LoVo (cell line): ENCODE data around the gene GLRB.
A peak's percentile ranks its signal among the peaks of the same experiment; 100 is the strongest.
"Not testable (repeated sequence)": the region's sequence is repeated elsewhere in the genome, so short reads cannot be mapped to it uniquely, and the experiment has no call there.

ENCODE experiments used
- DNase-seq: peaks from one replicate; pipeline ENCODE4 v3.0.0-alpha.2; 2016; ENCODE audit warnings: low spot score

The GLRB gene

DNA sequence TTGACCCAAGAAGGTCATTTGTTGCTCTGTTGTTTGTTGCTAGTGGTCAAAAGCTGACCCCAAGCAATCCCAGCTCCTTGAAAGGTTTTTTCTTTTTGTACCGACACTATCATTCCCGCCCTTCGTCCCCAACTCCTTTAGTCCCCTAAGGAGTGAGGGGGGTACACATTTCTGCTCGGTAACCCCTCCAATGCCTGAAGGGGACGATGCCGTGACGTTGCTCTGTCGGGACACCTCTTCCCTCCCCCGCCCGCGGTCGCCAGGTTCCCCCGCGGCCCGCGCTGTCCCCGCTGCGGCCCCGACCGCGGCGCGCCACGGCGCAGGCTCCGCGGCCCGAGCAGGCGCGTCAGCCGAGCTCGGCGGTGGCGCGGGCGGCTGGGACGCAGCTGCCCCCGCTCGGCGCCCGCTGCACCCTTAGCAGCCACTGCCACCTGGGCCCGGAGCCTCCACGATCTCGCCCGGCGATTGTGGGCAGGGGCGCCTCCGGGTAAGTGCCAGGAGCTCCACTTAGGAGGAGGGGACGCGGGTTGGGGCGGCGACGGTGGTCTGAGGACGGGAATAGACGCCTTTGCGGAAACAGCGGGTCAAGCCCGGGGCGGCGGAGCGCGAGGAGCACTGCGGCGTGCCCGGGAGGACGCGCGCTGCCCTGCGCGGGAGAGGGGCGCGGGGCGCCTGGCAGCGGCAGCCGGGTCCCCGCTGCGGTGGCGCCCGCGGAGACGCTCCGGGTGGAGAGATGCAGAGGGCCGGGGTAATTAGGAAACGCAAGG lies at the start of gene GLRB:
GLRB (plus strand) TSS at position 340 of the 767 bp plus-strand sequence. CDS start 1,875 bp downstream, outside the sequence.
- DNase-seq = no peak

DNA sequence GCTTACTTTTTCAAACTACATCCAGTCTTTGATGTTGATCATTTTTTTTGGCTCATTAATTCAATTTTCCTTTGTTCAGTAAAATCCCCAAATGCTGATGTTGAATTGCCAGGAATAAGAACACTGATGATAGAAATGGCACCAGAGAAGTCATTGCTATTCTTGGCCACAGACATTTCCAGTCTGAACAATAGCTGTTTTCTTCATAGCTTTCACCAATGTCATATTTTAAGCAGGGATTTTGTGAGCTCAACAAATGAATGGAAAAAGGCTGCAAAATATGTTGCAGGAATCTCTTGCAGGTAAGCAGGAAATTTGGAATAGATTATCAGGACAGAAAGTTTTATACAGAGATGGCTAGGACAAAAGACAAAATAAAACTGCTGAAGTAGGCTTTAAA lies 40.5 kb upstream of the GLRB start:
- no peak for DNase-seq

DNA sequence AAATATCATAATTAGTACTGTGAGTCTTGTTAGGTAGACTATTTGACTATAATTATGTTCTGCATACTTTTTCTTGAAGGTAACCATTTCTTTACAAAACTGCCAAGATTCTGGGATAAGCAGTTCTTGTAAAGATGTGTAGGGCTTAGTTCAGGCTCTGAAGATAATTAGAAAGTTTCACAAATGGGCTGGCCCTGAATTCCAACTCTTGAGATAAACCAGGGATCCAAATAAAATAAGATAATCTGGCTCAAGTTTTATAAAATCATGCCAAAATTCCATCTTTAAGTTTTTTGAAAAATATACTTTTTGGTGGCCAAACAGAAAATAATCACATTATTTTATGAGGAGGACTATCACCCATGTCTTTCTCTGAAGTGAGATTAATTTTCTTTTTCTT lies 35.5 kb upstream of the GLRB start:
- DNase-seq = no peak

- DNase-seq = no peak
Measured at GRCh38 chr4:157043131-157043530, 32.8 kb upstream of the GLRB start.

DNA sequence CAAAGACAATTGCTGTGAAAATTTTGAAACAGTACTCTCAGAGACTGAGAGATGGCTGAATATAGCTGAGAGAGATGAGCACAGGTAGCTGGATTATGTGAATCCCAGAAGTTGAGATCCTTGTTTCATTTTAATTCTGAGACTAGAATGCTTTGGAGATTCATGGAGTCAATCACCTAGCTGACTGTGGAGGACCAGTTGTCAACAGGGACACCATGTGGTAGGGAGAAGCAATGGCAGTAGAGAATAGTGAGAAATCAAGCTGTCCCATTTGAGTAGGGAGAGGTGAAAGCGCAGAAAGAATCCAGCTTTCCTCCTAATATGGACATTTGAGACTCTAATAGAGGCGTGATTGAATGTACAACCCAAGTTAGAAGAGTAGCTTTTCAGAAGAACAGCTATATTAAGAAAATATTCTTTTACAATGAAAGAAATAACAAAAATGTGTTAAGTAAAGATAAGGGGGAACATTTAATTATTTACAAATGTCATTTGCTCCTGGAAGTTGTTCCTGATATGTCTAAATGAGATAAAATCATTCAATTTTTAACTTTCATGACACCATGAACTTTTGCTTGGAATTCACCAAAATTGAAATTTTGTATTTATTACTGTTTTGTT lies 30.3 kb upstream of the GLRB start:
- DNase-seq = peak; percentile 55

GRCh38 chr4:157048248-157048647 lies 27.7 kb upstream of the GLRB start:
- no peak for DNase-seq

GRCh38 chr4:157050561-157050960 lies 25.4 kb upstream of the GLRB start:
- no peak for DNase-seq

DNA sequence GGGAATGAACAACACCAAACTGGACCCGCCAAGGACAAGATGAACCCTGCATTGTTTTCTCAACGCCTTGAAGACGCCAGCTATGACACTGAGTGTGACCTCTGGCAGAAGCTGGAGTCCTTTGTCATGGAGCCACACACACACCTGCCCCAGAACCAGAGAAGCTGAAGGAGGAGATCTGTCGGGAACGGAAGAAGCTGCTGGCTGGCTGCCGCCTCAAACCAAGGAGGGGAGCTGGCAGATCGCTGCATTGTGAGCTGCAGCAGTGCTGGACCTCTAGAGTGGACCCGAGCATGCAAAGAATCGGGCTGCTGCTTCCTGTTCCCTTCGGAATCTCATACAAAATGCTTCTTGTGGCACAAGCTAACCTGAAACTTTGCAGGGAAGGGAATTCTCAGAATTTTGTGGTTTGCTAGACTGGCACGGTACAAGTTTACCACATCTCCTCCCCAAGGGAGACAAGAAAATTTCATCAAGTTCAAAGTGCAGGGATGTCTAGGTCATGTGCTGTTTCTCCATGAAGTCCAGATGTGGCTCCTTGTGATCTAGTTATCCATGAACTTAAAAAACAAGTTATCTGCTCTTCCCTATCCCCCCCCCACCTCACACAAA lies 23.4 kb upstream of the GLRB start:
- no peak for DNase-seq

- DNase-seq = no peak
Measured at GRCh38 chr4:157057218-157057617, 18.7 kb upstream of the GLRB start.

DNA sequence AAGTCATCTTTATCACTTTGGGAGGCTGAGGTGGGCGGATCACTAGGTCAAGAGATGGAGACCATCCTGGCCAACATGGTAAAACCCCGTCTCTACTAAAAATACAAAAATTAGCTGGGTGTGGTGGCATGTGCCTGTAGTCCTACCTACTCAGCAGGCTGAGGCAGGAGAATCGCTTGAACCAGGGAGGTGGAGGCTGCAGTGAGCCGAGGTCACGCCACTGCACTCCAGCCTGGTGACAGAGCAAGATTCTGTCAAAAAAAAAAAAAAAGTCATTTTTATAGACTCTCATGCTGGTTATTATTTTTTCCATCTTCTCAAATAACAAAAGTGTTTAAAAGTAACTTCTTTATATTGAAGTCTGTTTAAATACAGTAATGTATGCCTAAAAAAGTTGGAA lies 17.1 kb upstream of the GLRB start:
- not testable (repeated sequence) for DNase-seq

DNA sequence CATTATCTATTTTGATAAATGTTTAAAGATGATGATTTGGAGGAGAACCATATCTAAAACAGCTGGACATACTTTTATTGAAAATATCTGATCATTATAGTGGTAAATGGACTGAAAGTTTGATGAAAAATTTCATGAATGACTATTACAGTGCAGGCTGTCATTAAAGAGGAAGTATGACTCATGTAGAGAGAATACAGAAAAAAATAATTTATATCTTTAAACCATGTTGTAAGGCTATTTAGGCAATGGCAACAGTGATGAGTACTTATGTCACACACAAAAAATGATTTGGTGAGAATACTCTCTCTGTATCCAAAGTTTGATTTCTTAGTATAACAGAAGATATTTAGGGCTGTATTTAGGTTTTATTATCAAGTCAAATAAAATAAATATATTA lies 3.9 kb upstream of the GLRB start:
- DNase-seq = no peak

- no peak for DNase-seq
Measured at GRCh38 chr4:157075401-157075800, 549 bp upstream of the GLRB start.

DNA sequence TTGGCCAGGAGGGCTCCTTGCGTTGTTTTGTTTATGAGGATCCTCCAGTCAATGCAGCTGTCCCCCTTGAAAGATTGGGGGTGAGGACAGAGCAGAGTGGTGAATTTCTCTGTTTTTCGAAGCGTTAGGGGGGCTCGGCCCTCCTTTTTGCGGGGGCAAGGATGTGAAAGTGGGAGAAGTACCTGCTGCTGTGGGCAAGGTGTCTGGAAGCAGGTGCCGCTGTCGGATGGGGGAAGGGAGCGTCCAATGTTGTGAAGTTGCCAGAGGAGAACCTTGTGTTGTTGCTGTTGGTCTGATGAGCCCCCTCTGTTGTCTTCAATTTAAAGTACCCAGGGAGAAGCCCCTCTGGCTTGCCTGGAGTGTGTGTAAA lies 613 bp downstream of the GLRB start:
- DNase-seq = no peak

DNA sequence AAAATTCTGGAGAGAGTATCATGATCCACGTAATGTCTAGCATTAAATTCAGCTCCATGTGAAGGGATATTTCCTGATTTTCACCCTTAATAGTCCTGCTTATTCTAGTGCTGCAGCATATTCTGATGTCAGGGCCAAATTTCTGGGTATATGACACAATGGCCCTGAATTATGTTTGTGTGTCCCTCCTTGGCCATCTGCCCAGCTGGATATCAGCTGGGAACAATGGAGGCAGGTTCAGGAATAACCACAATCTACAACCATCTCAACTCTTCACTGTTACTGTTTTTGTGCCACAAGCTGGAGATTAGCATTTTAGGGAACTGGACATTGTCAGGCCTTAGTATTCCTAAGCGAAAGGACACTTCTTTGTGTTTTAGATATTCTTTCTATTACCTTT lies 3.5 kb downstream of the GLRB start:
- no peak for DNase-seq

- DNase-seq = no peak
Measured at GRCh38 chr4:157080605-157081004, 4.7 kb downstream of the GLRB start.

DNA sequence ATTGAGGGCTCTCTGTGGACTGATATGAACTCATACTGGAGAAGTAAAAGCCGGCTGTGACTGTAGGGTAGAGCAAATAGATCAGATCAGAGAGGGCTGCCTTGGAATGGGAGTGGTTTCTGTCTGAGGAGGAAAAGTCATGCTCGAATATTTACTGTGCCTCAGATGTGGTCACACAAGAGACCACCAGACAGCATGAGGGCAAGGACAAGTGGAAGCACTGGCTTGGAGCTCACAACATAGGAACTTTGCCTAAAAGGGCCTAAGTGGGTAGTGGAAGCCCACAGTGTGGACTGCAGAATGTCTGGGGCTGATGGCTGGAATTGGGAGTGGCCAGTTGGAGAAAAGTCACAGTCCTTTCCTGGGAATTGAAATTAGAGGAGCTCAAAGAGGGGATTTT lies 19.8 kb downstream of the GLRB start:
- no peak for DNase-seq

- no peak for DNase-seq
Measured at GRCh38 chr4:157096439-157096838, 20.5 kb downstream of the GLRB start.

DNA sequence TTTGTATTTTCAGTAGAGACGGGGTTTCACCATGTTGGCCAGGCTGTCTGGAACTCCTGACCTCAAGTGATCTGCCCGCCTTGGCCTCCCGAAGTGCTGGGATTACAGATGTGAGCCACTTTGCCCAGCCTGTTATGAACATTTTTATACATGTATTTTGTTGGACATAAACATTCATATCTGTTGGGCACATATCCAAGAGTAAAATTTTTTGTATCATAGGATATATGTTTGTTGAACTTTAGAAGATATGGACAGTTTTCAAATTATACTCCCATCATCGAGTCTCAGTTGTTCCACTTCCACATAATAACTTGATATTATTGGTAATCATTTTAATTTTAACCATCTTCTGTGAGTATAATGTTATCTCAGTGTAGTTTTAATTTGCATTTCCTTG lies 23.6 kb downstream of the GLRB start:
- DNase-seq = no peak

DNA sequence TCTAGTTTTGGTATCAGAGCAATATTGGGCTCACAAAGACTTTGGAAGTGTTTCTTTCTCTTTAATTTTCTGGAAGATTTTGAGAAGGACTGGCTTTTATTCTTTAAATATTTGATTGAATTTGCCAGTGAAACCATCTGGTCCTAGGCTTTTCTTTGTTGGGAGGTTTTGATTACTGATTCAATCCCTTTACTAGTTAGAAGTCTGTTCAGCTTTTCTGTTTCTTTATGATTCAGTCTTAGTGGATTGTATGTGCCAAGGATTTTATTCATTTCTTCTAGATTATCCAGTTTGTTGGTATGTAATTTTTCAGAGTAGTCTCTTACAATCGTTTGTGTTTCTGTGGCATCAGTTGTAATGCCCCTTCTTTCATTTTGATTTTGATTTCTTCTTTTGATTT lies 28.6 kb downstream of the GLRB start:
- no peak for DNase-seq

DNA sequence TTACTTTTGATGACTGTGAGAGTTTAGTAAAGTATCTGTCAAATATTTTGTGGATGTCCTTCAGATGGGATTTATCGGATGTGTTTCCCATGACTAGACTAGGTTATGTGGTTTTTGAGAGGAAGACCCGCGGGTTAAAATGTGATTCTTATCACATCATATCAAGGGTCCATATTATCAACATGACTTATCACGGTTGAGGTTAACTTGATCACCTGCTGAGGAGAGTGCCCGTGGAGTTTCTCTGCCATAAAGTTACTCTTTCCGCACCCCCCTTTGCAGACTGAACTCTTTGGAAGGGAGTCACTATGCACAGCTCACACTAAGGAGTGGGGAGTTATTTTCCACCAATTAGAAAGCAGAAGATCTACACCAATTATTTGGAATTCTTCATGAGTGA lies 38.7 kb downstream of the GLRB start:
- DNase-seq = no peak

GRCh38 chr4:157115613-157116335 lies 39.8 kb downstream of the GLRB start:
- no peak for DNase-seq

DNA sequence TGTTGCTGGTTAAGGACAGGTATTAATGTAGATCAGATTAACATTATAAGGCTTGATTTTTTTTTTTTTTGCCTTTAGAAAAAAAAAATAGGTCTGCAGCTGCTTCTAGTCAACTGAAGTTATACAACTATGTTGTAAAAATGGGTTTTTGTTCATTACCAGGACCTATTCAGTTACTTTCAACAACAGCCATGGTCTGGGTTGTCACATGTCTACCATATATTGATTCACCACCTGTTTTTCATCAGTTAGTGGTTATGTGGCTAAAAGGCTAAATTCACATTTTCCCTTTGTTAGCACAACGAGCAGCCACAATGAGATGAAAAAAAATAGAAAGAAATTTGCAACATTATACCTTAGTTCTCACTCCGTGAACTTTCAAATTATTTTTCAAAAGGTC lies 45.5 kb downstream of the GLRB start:
- DNase-seq = no peak

- no peak for DNase-seq
Measured at GRCh38 chr4:157127571-157127970, 51.6 kb downstream of the GLRB start.
